ENCODE data around the gene CTRL.

GRCh38 chr16:67975321-67976105, 43.9 kb upstream of the CTRL start:
- no peak for TF ChIP-seq CTCF (IDR thresholded peaks at IDR 0.05 in 4 of 5, conservative IDR thresholded peaks at IDR 0.05 in 1 of 5)
- TF ChIP-seq POLR2A (IDR thresholded peaks at IDR 0.05), result no peak
